HEK293 (cell line): ENCODE data around the gene ALDH18A1.

ENCODE experiments used
- CTCF ChIA-PET: fragments of 350-600 bp; formaldehyde crosslinking; extraction: SDS; loops from one replicate; lab custom pipeline; 2021; ENCODE audit warnings: antibody characterized with exemption; lab: Yijun Ruan, JAX
- POLR2A ChIA-PET: fragments of 300-600 bp; formaldehyde crosslinking; extraction: SDS; loops from one replicate; lab custom pipeline; 2020; ENCODE audit warnings: antibody characterized with exemption, inconsistent platforms; lab: Yijun Ruan, JAX
- H3K27ac ChIP-seq: fragments of 200-500 bp; sonication (Bioruptor generic); 2 replicates; pipeline ENCODE4 v1.5.1; 2014; ENCODE audit warnings: low read depth, low read length, control low read depth, inconsistent platforms; ENCODE audit errors: extremely low read depth
- H3K36me3 ChIP-seq, 2 experiments: fragments of 200-500 bp in 1 of 2; sonication (Bioruptor generic) in 1 of 2; 1 replicate in 1 of 2; 2 replicates in 1 of 2; pipeline ENCODE4 v1.5.1; 2014 to 2017; ENCODE audit warnings: inconsistent platforms in 2 of 2, low read length in 2 of 2; ENCODE audit not compliant: control insufficient read depth in 2 of 2, insufficient read depth in 1 of 2
- H3K4me1 ChIP-seq: fragments of 200-500 bp; sonication (Bioruptor generic); 2 replicates; pipeline ENCODE4 v1.5.1; 2014; ENCODE audit warnings: mild to moderate bottlenecking, low read length, inconsistent platforms; ENCODE audit not compliant: control insufficient read depth, insufficient read depth
- H3K4me3 ChIP-seq: 2 replicates; pipeline ENCODE4 v1.5.1; 2011; ENCODE audit warnings: low read depth, mild to moderate bottlenecking, control low read depth, low read length, moderate library complexity
- H3K9me3 ChIP-seq: fragments of 200-500 bp; sonication (Bioruptor generic); 2 replicates; pipeline ENCODE4 v1.5.1; 2014; ENCODE audit warnings: low read depth, low read length, inconsistent platforms; ENCODE audit not compliant: control insufficient read depth, insufficient read depth
- GLI2 ChIP-seq: fragments of 450-650 bp; formaldehyde crosslinking; IDR thresholded peaks from 2 replicates; pipeline ENCODE4; 2017; ENCODE audit warnings: missing biosample characterization, missing genetic modification characterization, low read depth, borderline replicate concordance
- MYNN ChIP-seq: fragments of 450-650 bp; formaldehyde crosslinking; IDR thresholded peaks from 2 replicates; pipeline ENCODE4 v1.5.1; 2016; ENCODE audit warnings: missing biosample characterization, missing genetic modification characterization, borderline replicate concordance
- PATZ1 ChIP-seq: fragments of 450-650 bp; formaldehyde crosslinking; IDR thresholded peaks from 2 replicates; pipeline ENCODE4 v1.5.1; 2016; ENCODE audit warnings: missing biosample characterization, missing genetic modification characterization
- SCRT1 ChIP-seq: fragments of 450-650 bp; formaldehyde crosslinking; IDR thresholded peaks from 2 replicates; pipeline ENCODE4 v1.5.1; 2016; ENCODE audit warnings: missing biosample characterization, missing genetic modification characterization, borderline replicate concordance
- TSHZ1 ChIP-seq: fragments of 450-650 bp; formaldehyde crosslinking; IDR thresholded peaks from 2 replicates; pipeline ENCODE4 v1.5.1; 2016; ENCODE audit warnings: missing biosample characterization, missing genetic modification characterization, borderline replicate concordance
- ZBTB20 ChIP-seq: fragments of 450-650 bp; formaldehyde crosslinking; IDR thresholded peaks from 2 replicates; pipeline ENCODE4 v1.5.1; 2016; ENCODE audit warnings: missing biosample characterization, missing genetic modification characterization
- ZNF350 ChIP-seq: fragments of 450-650 bp; formaldehyde crosslinking; IDR thresholded peaks from 2 replicates; pipeline ENCODE4 v1.5.0; 2017; ENCODE audit warnings: missing biosample characterization, mild to moderate bottlenecking, missing genetic modification characterization
- ZNF398 ChIP-seq: fragments of 450-650 bp; formaldehyde crosslinking; IDR thresholded peaks from 2 replicates; pipeline ENCODE4 v1.5.1; 2017; ENCODE audit warnings: missing biosample characterization, missing genetic modification characterization
- ZNF610 ChIP-seq: fragments of 450-650 bp; formaldehyde crosslinking; IDR thresholded peaks from 2 replicates; pipeline ENCODE4 v1.5.1; 2016; ENCODE audit warnings: missing biosample characterization, missing genetic modification characterization, borderline replicate concordance
- ZNF785 ChIP-seq: fragments of 450-650 bp; formaldehyde crosslinking; IDR thresholded peaks from 2 replicates; pipeline ENCODE4 v1.5.1; 2016; ENCODE audit warnings: missing biosample characterization, missing genetic modification characterization
- TF ChIP-seq, protein P1 (sequence below): fragments of 450-650 bp; formaldehyde crosslinking; IDR thresholded peaks from 2 replicates; pipeline ENCODE4 v1.5.1; 2016; ENCODE audit warnings: missing biosample characterization, missing genetic modification characterization, low read depth
- TF ChIP-seq, protein P2 (sequence below): fragments of 450-650 bp; formaldehyde crosslinking; IDR thresholded peaks from 2 replicates; pipeline ENCODE4 v1.5.1; 2016; ENCODE audit warnings: missing biosample characterization, missing genetic modification characterization
- TF ChIP-seq, protein P3 (sequence below): fragments of 450-650 bp; formaldehyde crosslinking; IDR thresholded peaks from 2 replicates; pipeline ENCODE4 v1.5.1; 2017; ENCODE audit warnings: missing biosample characterization, missing genetic modification characterization

ALDH18A1 gene

DNA sequence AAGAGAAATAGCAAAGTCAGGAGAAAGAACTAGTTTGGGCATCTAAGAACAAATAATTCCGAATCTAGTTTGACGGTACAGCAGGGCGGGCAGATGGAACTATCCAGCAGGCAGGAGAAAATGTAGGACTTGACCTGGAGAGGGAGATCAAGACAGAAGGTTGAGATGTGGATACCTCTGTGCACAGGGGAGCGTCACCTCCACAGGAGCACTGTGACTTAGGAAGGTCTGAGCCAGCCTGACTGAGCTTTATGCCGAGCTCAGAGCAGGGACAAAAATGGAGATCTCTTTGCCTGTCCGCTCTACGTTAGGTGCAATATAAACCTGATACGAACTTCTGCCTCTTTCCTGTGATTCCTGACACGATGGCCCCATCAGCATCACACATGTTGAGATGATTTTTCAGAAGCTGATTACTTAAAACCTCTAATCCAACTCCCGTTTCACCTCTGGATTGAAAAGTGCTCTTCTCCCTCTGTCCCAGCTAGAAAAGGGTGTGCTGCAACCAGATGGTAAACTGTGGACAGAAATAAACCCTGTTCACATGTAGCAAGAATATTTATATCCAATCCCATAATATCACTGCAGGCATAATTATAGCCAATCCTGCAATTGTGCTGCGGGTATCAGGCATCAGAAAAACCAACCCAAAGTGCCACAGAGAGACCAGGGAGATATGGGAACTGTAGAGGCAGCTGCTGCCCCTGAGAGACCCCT is 81.7 kb downstream of the ALDH18A1 start:
- H3K9me3 ChIP-seq = no peaks in the 10 kb centered on the region
- H3K27ac ChIP-seq = no peak overlapping the region
- H3K36me3 ChIP-seq = no peaks in the 10 kb centered on the region
- ChIA-PET POLR2A (no interaction called here), CTCF (interaction anchor here (1.3 to 2.0 kb wide), 2 partner anchors 144 to 200 kb away, joined by 5 read pairs; no protein-coding TSS in a partner anchor)
- TF ChIP-seq, protein P1, sequence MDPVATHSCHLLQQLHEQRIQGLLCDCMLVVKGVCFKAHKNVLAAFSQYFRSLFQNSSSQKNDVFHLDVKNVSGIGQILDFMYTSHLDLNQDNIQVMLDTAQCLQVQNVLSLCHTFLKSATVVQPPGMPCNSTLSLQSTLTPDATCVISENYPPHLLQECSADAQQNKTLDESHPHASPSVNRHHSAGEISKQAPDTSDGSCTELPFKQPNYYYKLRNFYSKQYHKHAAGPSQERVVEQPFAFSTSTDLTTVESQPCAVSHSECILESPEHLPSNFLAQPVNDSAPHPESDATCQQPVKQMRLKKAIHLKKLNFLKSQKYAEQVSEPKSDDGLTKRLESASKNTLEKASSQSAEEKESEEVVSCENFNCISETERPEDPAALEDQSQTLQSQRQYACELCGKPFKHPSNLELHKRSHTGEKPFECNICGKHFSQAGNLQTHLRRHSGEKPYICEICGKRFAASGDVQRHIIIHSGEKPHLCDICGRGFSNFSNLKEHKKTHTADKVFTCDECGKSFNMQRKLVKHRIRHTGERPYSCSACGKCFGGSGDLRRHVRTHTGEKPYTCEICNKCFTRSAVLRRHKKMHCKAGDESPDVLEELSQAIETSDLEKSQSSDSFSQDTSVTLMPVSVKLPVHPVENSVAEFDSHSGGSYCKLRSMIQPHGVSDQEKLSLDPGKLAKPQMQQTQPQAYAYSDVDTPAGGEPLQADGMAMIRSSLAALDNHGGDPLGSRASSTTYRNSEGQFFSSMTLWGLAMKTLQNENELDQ (tag by site-specific recombination) = no peak
- H3K4me3 ChIP-seq = no peak overlapping the region
- no peaks in the 10 kb centered on the region for H3K4me1 ChIP-seq

- CTCF ChIA-PET = interaction anchor here (0.6 to 2.0 kb wide), 3 partner anchors 122 to 199 kb away, joined by 3 to 5 read pairs (median 5); no protein-coding TSS in a partner anchor
- H3K9me3 ChIP-seq = no peaks in the 10 kb centered on the region
- H3K4me3 ChIP-seq = no peak overlapping the region
- no peaks in the 10 kb centered on the region for H3K36me3 ChIP-seq
- H3K4me1 ChIP-seq = no peaks in the 10 kb centered on the region
- TF ChIP-seq SCRT1 (tag by site-specific recombination) = no peak
- TF ChIP-seq ZNF785 (tag by site-specific recombination) = no peak
- no peak for TF ChIP-seq ZNF350
- no peak for TF ChIP-seq ZNF610 (tag by site-specific recombination)
- TF ChIP-seq, protein P2, sequence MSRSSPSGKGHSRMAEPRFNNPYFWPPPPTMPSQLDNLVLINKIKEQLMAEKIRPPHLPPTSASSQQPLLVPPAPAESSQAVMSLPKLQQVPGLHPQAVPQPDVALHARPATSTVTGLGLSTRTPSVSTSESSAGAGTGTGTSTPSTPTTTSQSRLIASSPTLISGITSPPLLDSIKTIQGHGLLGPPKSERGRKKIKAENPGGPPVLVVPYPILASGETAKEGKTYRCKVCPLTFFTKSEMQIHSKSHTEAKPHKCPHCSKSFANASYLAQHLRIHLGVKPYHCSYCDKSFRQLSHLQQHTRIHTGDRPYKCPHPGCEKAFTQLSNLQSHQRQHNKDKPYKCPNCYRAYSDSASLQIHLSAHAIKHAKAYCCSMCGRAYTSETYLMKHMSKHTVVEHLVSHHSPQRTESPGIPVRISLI = no peak
- TF ChIP-seq PATZ1 (tag by site-specific recombination) = no peak
- no peak for TF ChIP-seq MYNN (tag by site-specific recombination)
- TF ChIP-seq, all 188 proteins: peak for 0
- H3K27ac ChIP-seq = no peak overlapping the region
- POLR2A ChIA-PET = no interaction called here
These were observed 82.4 kb downstream of the ALDH18A1 start for GRCh38 chr10:95573964-95574604.

GRCh38 chr10:95573527-95573926 is 83.0 kb downstream of the ALDH18A1 start:
- no peaks in the 10 kb centered on the region for H3K36me3 ChIP-seq
- no peak for TF ChIP-seq TSHZ1 (tag by site-specific recombination)
- TF ChIP-seq, protein P3, sequence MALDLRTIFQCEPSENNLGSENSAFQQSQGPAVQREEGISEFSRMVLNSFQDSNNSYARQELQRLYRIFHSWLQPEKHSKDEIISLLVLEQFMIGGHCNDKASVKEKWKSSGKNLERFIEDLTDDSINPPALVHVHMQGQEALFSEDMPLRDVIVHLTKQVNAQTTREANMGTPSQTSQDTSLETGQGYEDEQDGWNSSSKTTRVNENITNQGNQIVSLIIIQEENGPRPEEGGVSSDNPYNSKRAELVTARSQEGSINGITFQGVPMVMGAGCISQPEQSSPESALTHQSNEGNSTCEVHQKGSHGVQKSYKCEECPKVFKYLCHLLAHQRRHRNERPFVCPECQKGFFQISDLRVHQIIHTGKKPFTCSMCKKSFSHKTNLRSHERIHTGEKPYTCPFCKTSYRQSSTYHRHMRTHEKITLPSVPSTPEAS (tag by site-specific recombination) = no peak
- TF ChIP-seq GLI2 = no peak
- no peak for TF ChIP-seq ZBTB20
- no peak for TF ChIP-seq ZNF398 (tag by site-specific recombination)
- H3K27ac ChIP-seq = no peak overlapping the region
- no peaks in the 10 kb centered on the region for H3K9me3 ChIP-seq
- ChIA-PET CTCF (interaction anchor here (0.6 to 2.0 kb wide), 4 partner anchors 91 to 199 kb away, joined by 3 to 5 read pairs (median 4); no protein-coding TSS in a partner anchor), POLR2A (interaction anchor here (0.6 kb wide), 1 partner anchor 182 kb away, joined by 3 read pairs; no protein-coding TSS in a partner anchor)
- no peaks in the 10 kb centered on the region for H3K4me1 ChIP-seq
- no peak overlapping the region for H3K4me3 ChIP-seq
